ENCODE data around the gene GPR137B.

GRCh38 chr1:236129306-236129705, 13.0 kb upstream of the GPR137B start:
- TF ChIP-seq JUND (IDR thresholded peaks at IDR 0.05) (no peak), CTCF (IDR thresholded peaks at IDR 0.05 in 2 of 3, conservative IDR thresholded peaks at IDR 0.05 in 1 of 3; ENCODE audit: borderline replicate concordance in 1 of 3, insufficient read depth in 1 of 3, low read depth in 2 of 3, low read length in 2 of 3) (no peak), POLR2A (IDR thresholded peaks at IDR 0.05; ENCODE audit: borderline replicate concordance, extremely low read depth, insufficient read depth, insufficient read length) (no peak), ATF3 (IDR thresholded peaks at IDR 0.05) (no peak), ELF1 (IDR thresholded peaks at IDR 0.05; ENCODE audit: borderline replicate concordance, low read depth) (no peak), MAX (IDR thresholded peaks at IDR 0.05) (no peak)

All from HCT116 (cell line).